Activated naive CD8-positive, alpha-beta T cell treated with anti-CD3 and anti-CD28 coated beads for 36 hours (primary cell): ENCODE results near the gene TGFB1I1. TPM values are rescaled to one million over a fixed set of nuclear protein-coding genes. Genes with fewer than 3 reads are reported as not detected.
A peak's percentile ranks its signal among the peaks of the same experiment; 100 is the strongest.
"Not testable (repeated sequence)": the region's sequence is repeated elsewhere in the genome, so short reads cannot be mapped to it uniquely, and the experiment has no call there.

ENCODE experiments used
- DNase-seq: peaks from one replicate; pipeline ENCODE4 v3.0.0; 2021
- H3K27ac Mint-ChIP-seq: one replicate; pipeline ENCODE4 v1.8.0; 2022; ENCODE audit warnings: mild to moderate bottlenecking, moderate library complexity, mixed read lengths
- H3K27me3 Mint-ChIP-seq: one replicate; pipeline ENCODE4 v1.8.0; 2022; ENCODE audit warnings: mild to moderate bottlenecking, mixed read lengths
- H3K36me3 Mint-ChIP-seq: one replicate; pipeline ENCODE4 v1.8.0; 2021; ENCODE audit warnings: mild to moderate bottlenecking, mixed read lengths
- H3K4me1 Mint-ChIP-seq: one replicate; pipeline ENCODE4 v1.8.0; 2021; ENCODE audit warnings: mixed read lengths
- H3K4me3 Mint-ChIP-seq: one replicate; pipeline ENCODE4 v1.8.0; 2022; ENCODE audit warnings: mild to moderate bottlenecking, moderate library complexity, mixed read lengths
- H3K9me3 Mint-ChIP-seq: one replicate; pipeline ENCODE4 v1.8.0; 2022; ENCODE audit warnings: mixed read lengths
- total RNA-seq, 2 experiments: library from RNA; stranded (reverse); gene quantifications; one replicate each; pipeline ENCODE4 v1.2.3, GENCODE V29; 2021

Gene TGFB1I1
- total RNA-seq, 2 experiments from 2014 or later: 0.32 to 0.49 TPM

DNA sequence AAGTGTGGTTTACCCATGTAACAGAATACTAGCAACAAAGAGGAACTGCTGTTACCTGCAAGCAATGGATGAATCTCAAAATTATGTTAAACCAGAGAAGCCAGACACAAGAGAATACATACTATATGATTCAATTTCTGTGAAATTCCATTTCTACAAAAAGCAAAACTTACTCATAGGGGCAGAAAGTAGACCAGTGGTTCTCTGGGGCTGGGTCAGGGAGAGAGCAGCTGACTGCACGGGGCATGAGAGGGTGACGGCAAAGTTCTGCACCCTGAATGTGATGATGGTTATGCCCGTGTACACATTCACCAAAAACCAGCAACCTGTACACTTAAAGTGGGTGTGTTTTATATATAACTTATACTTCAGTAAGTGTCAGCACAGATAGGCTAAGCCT, 32.4 kb upstream of the TGFB1I1 start:
- DNase-seq: no peak
- Mint-ChIP-seq H3K4me1 (peaks cover 17% of the 10 kb centered on the region), H3K36me3 (no peaks in the 10 kb centered on the region), H3K9me3 (no peaks in the 10 kb centered on the region), H3K27ac (no peak overlapping the region), H3K4me3 (no peak overlapping the region), H3K27me3 (peaks cover 3% of the 10 kb centered on the region)

DNA sequence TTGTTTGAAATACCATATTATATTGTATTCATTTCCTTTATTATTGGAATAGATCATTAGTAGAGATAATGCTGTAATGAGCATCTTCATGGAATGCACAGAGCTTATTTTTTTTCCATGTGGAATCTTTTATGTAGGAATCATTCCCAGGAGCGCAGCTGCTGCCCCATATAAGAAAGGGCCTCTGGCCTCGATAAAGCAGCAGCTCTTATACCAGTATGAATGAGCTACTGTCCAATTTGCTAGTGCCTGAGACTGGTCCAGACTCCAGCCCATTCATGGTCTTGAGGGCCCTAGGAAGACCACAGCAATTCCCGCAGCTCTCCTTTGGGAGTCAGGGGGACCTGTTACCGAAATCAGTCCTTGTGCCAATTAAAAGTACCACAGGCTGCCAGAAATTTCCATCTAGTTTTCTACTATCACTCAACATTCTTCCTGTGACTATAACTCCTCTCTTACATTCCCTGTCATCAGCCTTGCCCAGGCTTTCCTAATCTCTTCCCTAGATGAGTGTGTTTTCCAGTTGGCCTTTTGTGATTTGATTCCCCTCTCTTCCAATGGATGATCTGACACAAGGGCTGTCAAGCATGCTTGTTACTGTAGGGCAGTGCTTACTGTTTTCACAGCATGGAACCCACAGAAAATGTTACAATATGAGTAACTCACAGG, 31.3 kb upstream of the TGFB1I1 start:
- Mint-ChIP-seq H3K27ac (no peak overlapping the region), H3K4me3 (no peak overlapping the region), H3K9me3 (no peaks in the 10 kb centered on the region), H3K36me3 (no peaks in the 10 kb centered on the region), H3K4me1 (peaks cover 17% of the 10 kb centered on the region), H3K27me3 (peaks cover 3% of the 10 kb centered on the region)
- no peak for DNase-seq

DNA sequence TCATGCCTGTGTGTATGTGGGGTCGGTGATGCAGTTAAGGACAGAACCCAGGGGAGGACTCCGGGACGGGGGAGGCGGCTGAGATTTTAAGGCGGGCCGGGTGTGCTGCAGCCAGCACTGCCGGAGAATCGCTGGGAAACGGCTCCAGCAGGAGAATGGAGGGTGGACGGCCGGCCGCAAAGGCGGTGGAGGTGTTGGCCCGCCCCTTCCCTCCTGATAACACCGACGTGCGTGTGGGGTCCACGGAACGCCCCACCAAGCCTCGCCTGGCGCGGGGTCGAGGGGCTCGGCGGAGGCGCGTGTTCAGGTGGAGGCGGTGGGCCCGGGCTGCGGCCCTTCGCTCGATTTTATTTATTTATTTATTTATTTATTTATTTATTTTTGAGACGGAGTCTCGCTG, 30.0 kb upstream of the TGFB1I1 start:
- Mint-ChIP-seq H3K9me3 (no peaks in the 10 kb centered on the region), H3K27ac (no peak overlapping the region)

DNA sequence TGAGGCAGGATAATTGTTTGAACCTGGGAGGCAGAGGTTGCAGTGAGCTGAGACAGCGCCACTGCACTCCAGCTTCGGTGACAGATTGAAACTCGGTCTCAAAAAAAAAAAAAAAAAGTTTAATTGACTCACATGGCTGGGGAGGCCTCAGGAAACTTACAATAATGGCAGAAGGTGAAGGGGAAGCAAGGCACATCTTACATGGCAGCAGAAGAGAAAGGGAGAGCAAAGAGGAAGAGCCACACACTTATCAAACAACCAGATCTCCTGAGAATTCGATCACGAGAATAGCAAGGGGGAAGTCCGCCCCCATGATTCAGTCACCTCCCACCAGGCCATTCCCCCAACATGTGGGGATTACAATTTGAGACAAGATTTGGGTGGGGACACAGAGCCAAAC, 26.0 kb upstream of the TGFB1I1 start:
- not testable (repeated sequence) for H3K27ac Mint-ChIP-seq, DNase-seq, H3K9me3 Mint-ChIP-seq, H3K4me3 Mint-ChIP-seq, H3K36me3 Mint-ChIP-seq, H3K4me1 Mint-ChIP-seq, H3K27me3 Mint-ChIP-seq

More for the DNA sequence above, 30.0 kb upstream of the TGFB1I1 start:
- peaks cover 17% of the 10 kb centered on the region for H3K4me1 Mint-ChIP-seq
- no peak for DNase-seq
- H3K36me3 Mint-ChIP-seq: no peaks in the 10 kb centered on the region
- peaks cover 3% of the 10 kb centered on the region for H3K27me3 Mint-ChIP-seq
- peak overlapping the region; percentile 65 for H3K4me3 Mint-ChIP-seq

DNA sequence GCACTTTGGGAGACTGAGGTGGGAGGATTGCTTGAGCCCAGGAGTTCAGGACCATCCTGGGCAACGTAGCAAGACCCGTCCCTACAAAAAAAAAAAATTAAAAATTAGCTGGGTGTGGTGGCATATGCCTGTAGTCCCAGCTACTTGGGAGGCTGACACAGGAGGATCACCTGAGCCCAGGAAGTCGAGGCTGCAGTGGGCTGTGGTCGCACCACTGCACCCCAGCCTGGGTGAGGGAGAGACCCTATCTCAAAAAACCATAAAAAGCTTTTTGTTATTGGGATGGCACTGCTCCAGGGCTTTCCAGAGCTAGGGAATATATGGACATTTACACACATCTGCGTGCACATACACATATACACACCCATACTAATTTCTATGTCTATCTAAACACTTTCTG, 20.8 kb upstream of the TGFB1I1 start:
- Mint-ChIP-seq H3K36me3 (peaks cover 13% of the 10 kb centered on the region), H3K4me1 (peaks cover 24% of the 10 kb centered on the region), H3K27ac (no peak overlapping the region), H3K9me3 (no peaks in the 10 kb centered on the region), H3K27me3 (no peaks in the 10 kb centered on the region), H3K4me3 (no peak overlapping the region)
- no peak for DNase-seq

DNA sequence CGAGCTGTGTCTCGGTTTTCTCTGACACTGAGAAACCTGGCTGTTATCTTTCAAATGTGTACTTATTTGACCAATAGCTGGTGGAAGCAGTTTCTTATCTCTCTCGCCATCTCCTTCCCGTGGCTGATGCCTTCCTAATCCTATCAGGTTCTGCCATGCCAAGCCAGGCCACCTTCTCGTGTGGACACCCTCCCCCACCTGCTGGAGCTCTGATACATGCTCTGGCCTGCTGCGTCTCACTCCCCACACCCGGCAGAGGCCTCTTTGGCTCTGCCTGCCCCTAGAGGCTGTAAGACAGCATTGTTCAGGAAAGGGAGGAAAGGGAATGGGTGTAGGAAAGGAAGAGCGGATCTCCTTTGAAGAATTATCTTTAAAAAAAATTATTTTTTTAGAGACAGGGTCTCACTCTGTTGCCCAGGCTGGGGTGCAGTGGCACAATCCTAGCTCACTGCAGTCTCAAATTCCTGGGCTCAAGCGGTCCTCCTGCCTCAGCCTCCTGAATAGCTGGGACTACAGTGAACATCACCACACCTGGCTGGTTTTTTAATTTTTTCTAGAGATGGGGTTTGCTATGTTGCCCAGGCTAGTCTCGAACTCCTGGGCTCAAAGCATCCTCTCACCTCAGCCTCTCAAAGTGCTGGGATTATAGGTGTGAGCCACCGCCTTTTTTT, 20.1 kb upstream of the TGFB1I1 start:
- no peak for DNase-seq
- peaks cover 28% of the 10 kb centered on the region for H3K4me1 Mint-ChIP-seq
- peaks cover 15% of the 10 kb centered on the region for H3K36me3 Mint-ChIP-seq

DNA sequence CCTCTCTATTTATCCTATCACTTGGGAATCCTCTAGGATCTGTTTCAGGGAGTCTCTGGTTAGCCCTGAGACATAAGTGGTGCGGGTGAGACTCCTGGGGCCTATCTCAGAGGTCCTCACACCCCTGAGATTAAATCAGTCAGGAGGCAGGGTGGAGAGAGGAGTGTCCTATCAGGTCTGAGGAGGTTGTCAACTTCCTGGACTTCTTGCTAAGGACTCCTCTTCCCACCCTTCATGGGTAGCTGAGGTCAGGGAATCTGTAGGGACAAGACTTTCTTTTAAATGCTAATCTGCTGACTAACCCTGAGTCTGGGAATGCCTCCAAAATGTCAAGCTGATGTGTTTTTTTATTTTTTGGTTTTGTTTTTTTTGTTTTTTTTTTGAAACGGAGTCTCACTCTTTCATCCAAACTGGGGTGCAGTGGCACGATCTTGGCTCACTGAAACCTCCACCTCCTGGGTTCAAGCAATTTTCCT, 19.3 kb upstream of the TGFB1I1 start:
- peaks cover 24% of the 10 kb centered on the region for H3K36me3 Mint-ChIP-seq
- H3K27me3 Mint-ChIP-seq: no peaks in the 10 kb centered on the region
- no peak overlapping the region for H3K4me3 Mint-ChIP-seq
- peak overlapping the region; percentile 48 for H3K27ac Mint-ChIP-seq
- no peaks in the 10 kb centered on the region for H3K9me3 Mint-ChIP-seq
- DNase-seq: no peak
- peaks cover 34% of the 10 kb centered on the region for H3K4me1 Mint-ChIP-seq

More for the DNA sequence above, 20.1 kb upstream of the TGFB1I1 start:
- Mint-ChIP-seq H3K27ac (peak overlapping the region; percentile 35), H3K4me3 (no peak overlapping the region), H3K27me3 (no peaks in the 10 kb centered on the region), H3K9me3 (no peaks in the 10 kb centered on the region)

DNA sequence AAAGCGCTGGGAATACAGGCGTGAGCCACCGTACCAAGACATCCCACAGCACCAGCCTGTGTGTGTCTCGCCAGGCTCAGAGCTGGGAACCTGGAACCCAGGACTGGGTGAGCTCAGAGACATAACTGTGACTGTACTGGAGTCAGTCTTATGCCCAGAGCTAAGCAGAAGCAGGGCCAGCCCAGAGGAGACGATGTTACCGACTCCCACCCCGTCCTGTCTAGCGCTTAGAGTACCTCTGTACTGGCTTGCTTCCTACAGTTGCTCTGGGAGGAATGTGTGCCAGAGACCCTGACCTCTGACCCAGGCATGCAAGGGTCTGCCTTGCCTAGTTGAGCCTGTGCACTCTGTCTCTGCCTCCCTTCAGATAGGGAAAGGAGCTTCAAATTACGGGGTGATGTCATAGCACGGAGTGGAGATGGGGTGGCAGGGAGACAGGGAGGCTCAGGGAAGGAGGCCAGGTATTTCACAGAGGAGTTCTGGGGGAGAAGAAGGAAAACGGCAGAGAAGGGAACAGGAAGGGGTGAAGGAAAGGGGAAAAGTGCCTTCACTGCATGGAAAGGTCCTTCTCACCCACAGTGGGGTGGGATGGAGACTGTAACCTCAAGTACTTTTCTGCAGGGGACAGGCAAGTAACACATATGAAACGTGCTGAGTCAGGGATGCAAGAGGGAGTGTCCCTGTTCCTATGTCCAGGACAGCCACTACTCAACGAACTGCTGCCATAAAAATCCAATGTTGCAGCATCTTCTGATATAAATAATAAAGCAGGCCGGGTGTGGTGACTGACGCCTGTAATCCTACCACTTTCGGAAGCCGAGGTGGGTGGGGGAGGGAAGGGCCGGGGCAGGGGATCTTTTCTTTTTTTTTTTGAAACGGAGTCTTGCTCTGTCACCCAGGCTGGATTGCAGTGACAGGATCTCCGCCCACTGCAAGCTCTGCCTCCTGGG, 18.4 kb upstream of the TGFB1I1 start:
- H3K9me3 Mint-ChIP-seq: no peaks in the 10 kb centered on the region
- no peak overlapping the region for H3K4me3 Mint-ChIP-seq
- no peaks in the 10 kb centered on the region for H3K27me3 Mint-ChIP-seq
- H3K36me3 Mint-ChIP-seq: peaks cover 30% of the 10 kb centered on the region
- peak overlapping the region; percentile 5 for H3K27ac Mint-ChIP-seq
- no peak for DNase-seq
- H3K4me1 Mint-ChIP-seq: peaks cover 38% of the 10 kb centered on the region

DNA sequence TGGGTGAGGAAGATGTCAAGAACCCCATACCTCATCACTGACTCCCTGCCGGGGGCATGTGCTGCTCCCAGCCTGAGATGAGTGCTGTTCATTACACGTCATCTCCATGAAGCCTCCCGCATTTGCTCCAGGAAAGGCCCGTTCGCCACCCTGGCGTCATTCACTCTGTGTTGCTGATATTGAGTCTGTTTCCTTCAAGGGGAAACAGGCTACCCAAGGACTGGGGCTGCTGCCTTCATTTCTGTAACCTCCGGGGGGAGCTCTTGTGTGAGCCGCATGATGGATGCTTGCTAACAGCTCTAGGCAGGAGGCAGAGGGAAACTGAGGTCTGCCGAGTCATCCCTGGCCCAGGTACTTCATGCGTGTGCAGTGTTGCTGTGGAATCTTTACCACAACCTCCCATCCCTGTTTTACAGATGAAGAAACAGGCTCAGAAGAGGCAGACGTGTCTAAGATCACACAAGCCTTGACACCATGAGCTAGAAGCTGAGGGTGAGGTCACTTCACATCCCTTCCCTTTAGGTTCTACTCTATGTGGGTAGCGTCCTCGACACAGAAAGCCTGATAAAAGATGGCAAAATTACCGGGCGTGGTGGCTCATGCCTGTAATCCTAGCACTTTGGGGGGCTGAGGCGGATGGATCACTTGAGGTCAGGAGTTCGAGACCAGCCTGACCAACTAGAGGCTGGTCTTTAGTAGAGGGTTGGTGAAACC, 16.2 kb upstream of the TGFB1I1 start:
- Mint-ChIP-seq H3K27ac (peak overlapping the region; percentile 38), H3K4me3 (peak overlapping the region; percentile 73), H3K4me1 (peaks cover 46% of the 10 kb centered on the region), H3K27me3 (no peaks in the 10 kb centered on the region), H3K36me3 (peaks cover 32% of the 10 kb centered on the region), H3K9me3 (no peaks in the 10 kb centered on the region)
- DNase-seq: peak; percentile 37

DNA sequence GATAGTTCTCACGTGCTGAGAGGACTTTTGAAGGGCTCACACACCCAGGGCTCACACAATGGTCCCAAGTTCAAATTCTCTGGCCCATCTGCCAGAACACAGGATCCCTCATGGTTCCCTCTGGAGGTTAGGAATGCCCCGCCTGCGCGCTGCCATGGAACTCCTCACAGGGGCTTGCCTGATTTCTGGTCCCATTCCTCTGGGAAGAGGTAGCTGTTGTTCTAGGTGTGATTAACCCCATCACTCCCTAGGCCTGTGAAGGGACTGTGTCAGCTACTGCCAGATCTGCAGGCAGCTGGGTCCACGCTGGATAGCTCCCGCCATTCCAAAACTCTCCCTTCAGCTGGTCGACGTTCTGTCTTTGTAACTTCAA, 15.0 kb upstream of the TGFB1I1 start:
- Mint-ChIP-seq H3K36me3 (peaks cover 32% of the 10 kb centered on the region), H3K27ac (peak overlapping the region; percentile 48), H3K4me1 (peaks cover 47% of the 10 kb centered on the region), H3K4me3 (peak overlapping the region; percentile 91), H3K9me3 (no peaks in the 10 kb centered on the region), H3K27me3 (no peaks in the 10 kb centered on the region)
- DNase-seq: no peak

DNA sequence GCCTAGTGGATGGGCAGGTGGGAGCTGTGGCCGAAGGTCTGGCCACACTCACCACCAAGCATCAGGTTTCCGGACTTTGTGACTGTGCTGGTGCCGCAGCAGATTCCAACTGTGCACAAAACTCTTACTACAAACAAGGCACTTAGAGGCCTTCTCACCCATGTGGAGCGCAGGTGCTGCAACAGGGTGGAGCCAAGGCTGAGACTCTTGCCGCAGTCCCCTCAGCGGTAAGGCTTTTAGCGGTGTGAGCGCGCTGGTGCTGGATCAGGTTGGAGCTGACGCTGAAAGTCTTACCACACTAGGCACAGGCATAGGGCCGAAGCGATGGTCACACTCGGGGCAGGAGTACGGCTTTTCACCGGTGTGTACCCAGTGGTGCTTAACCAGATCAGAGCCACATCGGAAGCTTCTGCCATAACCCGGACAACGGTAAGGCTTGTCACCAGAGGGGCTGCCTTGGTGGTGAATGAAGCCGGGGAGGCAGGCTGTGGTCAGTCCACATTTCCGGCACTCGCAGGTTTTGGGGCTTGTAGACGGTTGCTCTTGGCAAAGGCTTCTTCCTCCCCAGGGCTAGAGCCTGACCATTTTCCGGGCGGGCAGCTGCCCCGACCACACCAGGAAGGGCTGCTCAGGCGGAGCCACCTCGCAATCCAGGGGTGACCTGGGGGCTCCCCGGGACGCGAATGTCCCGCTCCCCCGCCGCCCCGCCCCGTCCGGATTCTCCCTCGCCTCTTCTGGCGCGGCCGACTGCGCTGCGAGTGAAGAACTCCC, 13.7 kb upstream of the TGFB1I1 start:
- Mint-ChIP-seq H3K27ac (peak overlapping the region; percentile 96), H3K4me3 (peak overlapping the region; percentile 91), H3K9me3 (no peaks in the 10 kb centered on the region), H3K36me3 (peaks cover 37% of the 10 kb centered on the region), H3K27me3 (no peaks in the 10 kb centered on the region), H3K4me1 (peaks cover 42% of the 10 kb centered on the region)
- peak; percentile 60 for DNase-seq

DNA sequence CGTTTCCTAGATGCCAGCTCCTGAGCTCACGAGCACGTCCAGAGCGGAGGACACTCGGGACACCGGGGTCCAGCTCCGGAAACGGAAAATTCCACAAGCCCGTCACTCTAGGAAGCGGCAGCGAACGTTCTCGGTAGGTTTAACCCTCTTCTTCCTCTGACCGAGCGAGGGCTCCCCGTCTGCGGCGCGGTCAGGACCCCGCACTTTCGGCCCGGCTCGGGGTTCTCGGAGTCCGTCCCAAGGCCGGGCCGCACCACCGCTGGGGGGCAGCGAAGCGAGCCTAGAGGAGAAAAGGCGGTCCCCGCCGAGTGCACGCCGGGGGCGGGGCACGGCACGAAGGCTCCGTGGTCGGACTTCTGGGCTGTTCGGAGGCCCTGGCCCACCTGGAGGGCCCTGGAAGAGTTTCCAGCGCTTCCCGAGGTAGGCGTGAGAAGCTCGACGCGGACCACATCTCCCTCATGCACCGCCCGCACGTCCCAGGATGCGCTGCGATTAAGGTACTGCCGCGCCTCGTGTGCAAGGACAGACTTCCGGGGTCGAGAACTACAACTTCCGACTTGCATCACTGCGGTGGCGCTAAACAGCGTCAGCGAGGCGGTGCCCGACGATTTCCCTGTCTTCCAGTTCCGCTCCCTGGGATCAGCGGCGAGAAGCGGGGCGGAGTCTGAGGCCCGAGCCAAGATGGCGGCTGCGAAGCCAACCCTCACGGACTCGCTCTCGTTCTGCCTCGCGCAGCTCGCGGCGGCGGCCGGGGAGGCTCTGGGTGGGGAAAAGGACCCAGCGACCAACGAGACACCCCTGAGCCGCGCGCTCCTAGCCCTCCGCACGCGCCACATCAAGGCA, 12.9 kb upstream of the TGFB1I1 start, which contains the start of gene ARMC5:
Gene ARMC5 (plus strand): TSS at position 658 of the 843 bp plus-strand sequence. CDS start 24 bp downstream, at position 682.
- peaks cover 39% of the 10 kb centered on the region for H3K4me1 Mint-ChIP-seq
- H3K9me3 Mint-ChIP-seq: no peaks in the 10 kb centered on the region
- peak within 1 kb of the TSS; percentile 91 for H3K4me3 Mint-ChIP-seq
- H3K27me3 Mint-ChIP-seq: no peaks in the 10 kb centered on the region
- peaks cover 34% of the 10 kb centered on the region for H3K36me3 Mint-ChIP-seq
- DNase-seq: peak; percentile 95
- peak within 1 kb of the TSS; percentile 96 for H3K27ac Mint-ChIP-seq
